GM19467 (cell line): ENCODE results near the gene MYL4.
"Not testable (repeated sequence)": the region's sequence is repeated elsewhere in the genome, so short reads cannot be mapped to it uniquely, and the experiment has no call there.

Experiments used
- ATAC-seq: cut with Tn5 transposase; IDR thresholded peaks from one replicate; pipeline ENCODE4 v1.9.1; 2021; ENCODE audit warnings: mild to moderate bottlenecking, moderate library complexity; ENCODE audit not compliant: unreplicated experiment

The MYL4 gene

GRCh38 chr17:47208744-47209488, at the start of gene MYL4:
MYL4 (plus strand) TSS chr17:47209348; CDS start chr17:47209423, 75 bp downstream.
- ATAC-seq = no peak

DNA sequence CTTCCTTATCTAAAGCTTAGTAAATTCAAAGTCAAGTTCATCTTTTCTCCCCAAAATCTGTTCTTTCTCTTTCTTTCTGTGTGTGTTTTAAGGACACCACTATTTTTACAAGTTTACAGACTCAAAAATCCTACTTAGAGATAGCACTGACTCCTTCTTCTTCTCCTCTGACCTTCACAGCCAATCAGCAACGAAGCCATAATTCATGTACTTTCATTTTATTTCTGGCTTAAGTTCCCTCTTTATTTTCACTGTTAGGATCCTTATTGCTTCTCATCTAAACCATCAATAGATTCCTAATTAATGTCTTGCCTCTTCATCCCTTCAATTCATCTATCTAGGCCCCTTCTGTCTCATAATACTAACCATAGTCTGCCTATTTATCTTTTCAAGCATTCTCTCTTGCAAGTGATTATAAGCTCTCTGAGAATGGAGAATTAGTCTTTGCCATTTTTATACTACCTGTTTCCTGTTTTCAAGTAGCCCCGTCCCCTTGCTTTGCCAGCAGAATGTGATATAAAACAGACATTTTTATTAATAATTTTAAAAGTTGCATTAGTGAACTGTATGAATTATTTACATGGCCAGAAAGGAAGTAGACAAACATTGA, 47.0 kb upstream of the MYL4 start:
- ATAC-seq = no peak

GRCh38 chr17:47164263-47164662, 44.9 kb upstream of the MYL4 start:
- ATAC-seq = no peak

GRCh38 chr17:47165137-47165536, 44.0 kb upstream of the MYL4 start:
- no peak for ATAC-seq

DNA sequence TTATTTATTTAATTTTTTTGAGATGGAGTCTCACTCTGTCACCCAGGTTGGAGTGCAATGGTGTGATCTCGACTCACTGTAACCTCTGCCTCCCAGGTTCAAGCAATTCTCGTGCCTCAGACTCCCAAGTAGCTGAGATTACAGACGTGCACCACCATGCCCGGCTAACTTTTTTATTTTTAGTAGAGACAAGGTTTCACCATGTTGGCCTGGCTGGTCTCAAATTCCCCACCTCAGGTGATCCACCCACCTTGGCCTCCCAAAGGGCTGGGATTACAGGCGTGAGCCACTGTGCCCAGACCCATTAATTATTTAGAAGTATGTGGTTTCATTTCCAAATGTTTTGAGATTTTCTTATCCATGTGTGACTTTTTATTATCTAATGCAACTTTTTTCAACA, 42.3 kb upstream of the MYL4 start:
- not testable (repeated sequence) for ATAC-seq

DNA sequence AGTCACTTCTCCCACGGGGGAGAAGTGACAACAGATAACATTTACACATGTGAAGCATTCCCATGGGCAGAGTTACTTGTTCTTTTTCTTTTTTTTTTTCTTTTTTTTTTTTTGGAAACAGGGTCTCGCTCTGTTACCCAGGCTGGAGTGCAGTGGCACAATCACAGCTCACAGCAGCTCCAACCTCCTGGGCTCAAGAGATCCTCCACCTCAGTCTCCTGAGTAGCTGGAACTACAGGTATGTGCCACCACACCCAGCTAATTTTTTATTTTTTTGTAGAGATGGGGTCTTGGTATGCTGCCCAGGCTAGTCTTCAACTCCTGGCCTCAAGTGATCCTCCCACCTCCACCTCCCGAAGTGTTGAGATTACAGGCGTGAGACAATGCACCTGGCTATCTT, 40.3 kb upstream of the MYL4 start:
- ATAC-seq = not testable (repeated sequence)

DNA sequence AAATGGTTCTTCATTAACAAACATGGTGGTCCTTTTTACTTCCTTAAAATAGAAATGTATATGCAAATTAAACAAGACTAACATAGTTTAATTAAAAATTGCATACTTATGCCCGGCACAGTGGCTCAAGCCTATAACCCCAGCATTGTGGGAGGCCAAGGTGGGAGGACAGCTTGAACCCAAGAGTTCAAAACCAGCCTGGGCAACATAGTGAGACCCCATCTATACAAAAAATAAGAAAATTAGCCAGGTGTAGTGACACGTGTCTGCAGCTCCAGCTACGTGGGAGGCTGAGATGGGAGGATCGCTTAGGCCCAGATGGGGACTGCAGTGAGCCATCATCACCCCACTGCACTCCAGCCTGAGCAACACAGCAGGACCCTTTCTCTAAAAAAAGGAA, 38.4 kb upstream of the MYL4 start:
- no peak for ATAC-seq

- ATAC-seq = no peak
Measured at GRCh38 chr17:47172696-47173565, 36.2 kb upstream of the MYL4 start.

GRCh38 chr17:47174823-47175222, 34.3 kb upstream of the MYL4 start:
- not testable (repeated sequence) for ATAC-seq

DNA sequence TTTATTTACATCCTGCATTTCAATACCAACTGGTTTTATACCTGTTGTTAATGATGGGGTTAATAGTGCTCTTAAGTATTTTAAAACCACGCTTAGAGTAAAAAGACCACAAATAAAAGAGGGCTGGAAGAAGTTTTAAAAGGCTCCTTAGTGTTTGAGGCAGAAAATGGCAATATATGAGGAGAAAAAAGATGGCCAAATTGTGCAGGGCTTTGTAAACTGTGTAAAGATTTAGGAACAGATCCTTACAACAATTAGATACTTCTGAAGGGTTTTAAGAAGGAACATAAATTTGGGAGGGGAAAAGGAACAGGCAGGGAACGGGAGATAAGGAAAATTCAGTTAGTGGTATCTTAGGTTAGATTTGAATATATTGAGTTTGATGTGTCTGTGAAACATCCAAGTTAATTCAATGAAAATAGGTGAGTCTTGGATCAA, 32.7 kb upstream of the MYL4 start:
- no peak for ATAC-seq

GRCh38 chr17:47177261-47177660, 31.9 kb upstream of the MYL4 start:
- no peak for ATAC-seq

DNA sequence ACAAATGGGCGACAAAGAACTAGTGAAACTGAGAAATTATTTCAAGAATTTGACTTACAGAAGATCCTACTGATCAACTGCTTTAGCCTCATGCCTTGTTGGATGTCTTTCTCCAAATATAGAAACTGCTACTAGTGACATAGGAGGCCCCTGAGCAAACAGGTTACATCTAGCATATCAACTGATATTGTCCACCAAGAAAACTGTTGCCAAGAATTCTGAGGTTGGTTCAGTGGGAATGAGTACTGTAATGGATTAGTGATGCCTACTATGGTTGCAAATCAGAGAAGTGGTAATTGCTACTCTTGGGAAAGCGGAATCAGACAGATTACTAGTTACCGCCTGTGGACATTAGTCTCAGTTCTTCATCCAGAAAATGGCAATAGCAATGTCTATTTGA, 30.0 kb upstream of the MYL4 start:
- ATAC-seq = no peak

GRCh38 chr17:47180337-47180736, 28.8 kb upstream of the MYL4 start:
- ATAC-seq = no peak

DNA sequence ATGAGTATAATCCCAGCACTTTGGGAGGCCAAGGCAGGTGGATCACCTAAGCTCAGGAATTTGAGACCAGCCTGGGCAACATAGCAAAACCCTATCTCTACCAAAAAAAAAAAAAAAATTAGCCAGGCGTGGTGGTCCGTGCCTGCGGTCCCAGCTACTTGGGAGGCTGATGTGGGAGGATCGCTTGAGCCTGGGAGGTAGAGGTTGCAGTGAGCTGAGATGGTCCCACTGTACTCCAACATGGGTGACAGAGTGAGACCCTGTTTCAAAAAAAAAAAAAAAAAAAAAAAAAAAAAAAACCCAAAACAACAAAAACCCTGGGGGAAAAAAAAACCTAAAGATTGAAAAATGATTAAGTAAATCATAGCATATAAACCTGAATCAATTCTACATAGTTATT, 28.2 kb upstream of the MYL4 start:
- not testable (repeated sequence) for ATAC-seq

DNA sequence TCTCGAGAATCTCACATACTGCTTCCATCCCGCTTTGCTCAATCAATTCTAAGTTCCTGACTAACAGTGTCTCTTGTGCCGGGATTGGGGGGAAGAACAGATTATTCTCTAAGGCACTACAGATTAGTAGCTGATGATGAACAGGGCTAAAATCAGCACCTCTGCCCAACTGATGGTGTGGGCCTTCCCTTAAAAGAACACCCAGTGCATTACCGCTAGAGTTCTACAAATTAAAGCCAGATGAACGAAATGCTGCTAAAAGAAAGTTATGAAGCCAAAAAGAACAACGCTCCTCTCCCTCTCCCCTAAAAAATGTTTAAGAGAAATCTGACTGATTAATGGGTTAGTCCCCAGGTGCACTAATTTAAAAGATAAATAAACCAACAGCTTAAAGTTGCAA, 24.5 kb upstream of the MYL4 start:
- no peak for ATAC-seq

- no peak for ATAC-seq
Measured at GRCh38 chr17:47188271-47188875, 20.8 kb upstream of the MYL4 start.

DNA sequence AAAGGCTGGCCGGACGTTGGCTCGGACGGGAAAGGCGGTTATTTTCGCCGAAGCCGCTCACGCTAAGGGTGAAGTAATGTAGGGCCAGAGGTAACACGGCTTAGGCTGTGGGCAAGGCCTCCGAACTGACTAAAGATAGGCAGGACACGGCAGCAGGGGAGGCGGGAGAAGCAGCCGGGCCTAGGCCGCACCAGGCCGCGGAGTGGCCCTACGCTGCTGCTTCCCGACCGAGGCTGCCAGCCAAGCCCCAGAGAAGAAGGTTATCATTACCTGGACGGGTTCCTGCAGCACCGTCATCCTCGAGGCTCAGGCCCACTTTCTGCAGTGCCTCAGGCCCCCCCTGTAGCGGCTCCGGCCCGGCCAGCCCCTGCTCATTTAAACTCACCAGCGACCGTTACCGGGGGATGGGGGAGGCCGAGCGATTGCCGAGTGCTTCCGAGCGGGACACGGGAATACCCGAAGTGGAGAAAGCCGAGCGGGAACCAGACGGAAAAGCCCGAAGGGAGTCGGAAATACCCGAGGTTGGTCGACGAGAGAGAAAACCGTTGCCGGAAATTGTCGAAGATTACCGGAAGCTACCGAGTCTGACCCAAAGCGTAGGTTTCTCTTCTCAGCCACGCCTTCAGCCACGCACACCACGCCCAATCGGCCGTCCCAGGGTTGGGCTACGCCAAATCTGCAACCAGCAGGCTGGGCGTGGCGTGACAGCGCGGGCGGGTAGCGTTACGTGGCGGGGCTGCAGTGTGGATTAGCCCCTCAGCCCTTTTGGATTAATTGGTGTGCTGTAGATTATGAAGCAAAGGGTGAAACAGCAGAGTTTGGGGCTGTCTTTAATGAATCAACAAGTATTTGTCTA, 20.0 kb upstream of the MYL4 start, which contains the start of gene CDC27:
TSS of gene CDC27 (minus strand) at position 420 of the 856 bp plus-strand sequence. CDS start at position 297, 123 bp downstream.
- ATAC-seq = peak; percentile 82

DNA sequence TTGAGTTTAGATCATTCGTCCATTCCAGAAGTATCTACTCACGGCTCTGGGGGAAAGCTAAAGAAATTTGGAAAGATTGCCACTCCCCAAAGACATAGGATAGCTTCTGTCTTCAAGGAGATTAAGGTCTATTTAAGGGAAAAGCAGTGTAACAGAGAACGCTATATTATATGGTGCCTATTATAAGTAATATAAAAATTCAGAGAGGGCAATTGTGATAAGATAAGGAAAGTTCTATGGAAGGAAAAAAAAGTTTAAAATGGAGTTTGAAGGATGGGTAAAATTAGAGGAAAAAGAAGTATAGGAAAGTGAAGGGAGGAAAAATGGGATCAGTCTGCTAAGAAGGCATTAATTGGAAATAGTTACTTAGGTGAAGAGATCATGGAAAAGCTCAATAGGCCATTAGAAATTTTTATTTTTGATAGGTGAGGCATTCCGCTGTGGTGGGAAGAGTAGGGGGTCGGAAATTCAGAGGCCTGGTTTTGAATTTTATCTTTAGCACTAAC, 19.4 kb upstream of the MYL4 start:
- no peak for ATAC-seq

- no peak for ATAC-seq
Measured at GRCh38 chr17:47190243-47190642, 18.9 kb upstream of the MYL4 start.

DNA sequence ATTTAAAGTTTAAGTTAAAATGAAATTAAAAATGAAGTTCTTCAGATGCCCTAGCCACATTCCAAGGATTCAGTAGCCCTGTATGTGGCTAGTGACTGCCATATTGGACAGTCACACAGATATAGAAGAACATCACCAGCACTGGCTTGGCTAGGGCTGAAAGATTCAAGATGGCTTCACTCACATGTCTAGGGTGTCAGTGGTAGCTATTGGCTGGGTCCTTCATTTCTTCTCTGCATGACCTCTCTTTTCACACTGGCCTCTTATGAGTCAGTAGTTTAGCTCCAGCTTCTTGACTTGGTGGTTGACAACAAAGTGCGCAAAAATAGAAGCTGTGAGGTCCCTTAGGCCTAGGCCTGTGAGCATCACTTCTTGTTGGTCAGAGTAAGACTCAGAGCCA, 18.4 kb upstream of the MYL4 start:
- ATAC-seq = no peak
